ENCODE data around the gene MRPS18A.
A peak's percentile ranks its signal among the peaks of the same experiment; 100 is the strongest.
"Not testable (repeated sequence)": the region's sequence is repeated elsewhere in the genome, so short reads cannot be mapped to it uniquely, and the experiment has no call there.

Gene MRPS18A

GRCh38 chr6:43665376-43665775 is 22.2 kb downstream of the MRPS18A start:
- Histone ChIP-seq H3K9me3 (ENCODE audit: control insufficient read depth in 1 of 2, low read length in 2 of 2) (no peaks in the 10 kb centered on the region), H3K4me3 (ENCODE audit: low read depth in 1 of 2, low read length in 2 of 2) (no peak overlapping the region), H3K27ac (ENCODE audit: low read depth, low read length) (no peak overlapping the region), H3K36me3 (ENCODE audit: control insufficient read depth in 1 of 2, insufficient read depth in 2 of 2, low read length in 2 of 2) (peaks cover 0 to 2% of the 10 kb centered on the region in 2 donors), H3K4me1 (ENCODE audit: control insufficient read depth in 1 of 2, insufficient read depth in 2 of 2, low read length in 2 of 2) (peaks cover 21 to 34% of the 10 kb centered on the region in 2 donors), H3K9ac (ENCODE audit: low read depth in 1 of 2, low read length in 2 of 2) (no peak overlapping the region), H3K27me3 (ENCODE audit: control insufficient read depth in 1 of 2, insufficient read depth in 2 of 2, low read length in 2 of 2) (no peaks in the 10 kb centered on the region)

- H3K4me1 ChIP-seq (ENCODE audit: control insufficient read depth in 1 of 2, insufficient read depth in 2 of 2, low read length in 2 of 2) = peaks cover 11 to 13% of the 10 kb centered on the region in 2 donors
- not testable (repeated sequence) for H3K9me3 ChIP-seq (ENCODE audit: control insufficient read depth in 1 of 2, low read length in 2 of 2); H3K4me3 ChIP-seq (ENCODE audit: low read depth in 1 of 2, low read length in 2 of 2); H3K36me3 ChIP-seq (ENCODE audit: control insufficient read depth in 1 of 2, insufficient read depth in 2 of 2, low read length in 2 of 2); H3K27me3 ChIP-seq (ENCODE audit: control insufficient read depth in 1 of 2, insufficient read depth in 2 of 2, low read length in 2 of 2); H3K9ac ChIP-seq (ENCODE audit: low read depth in 1 of 2, low read length in 2 of 2); H3K27ac ChIP-seq (ENCODE audit: low read depth, low read length)
Observed at GRCh38 chr6:43662948-43663347, 24.6 kb downstream of the MRPS18A start.

- Histone ChIP-seq H3K4me1 (ENCODE audit: control insufficient read depth in 1 of 2, insufficient read depth in 2 of 2, low read length in 2 of 2) (no peaks in the 10 kb centered on the region), H3K9ac (ENCODE audit: low read depth in 1 of 2, low read length in 2 of 2) (no peak overlapping the region), H3K9me3 (ENCODE audit: control insufficient read depth in 1 of 2, low read length in 2 of 2) (no peaks in the 10 kb centered on the region), H3K27me3 (ENCODE audit: control insufficient read depth in 1 of 2, insufficient read depth in 2 of 2, low read length in 2 of 2) (no peaks in the 10 kb centered on the region), H3K4me3 (ENCODE audit: low read depth in 1 of 2, low read length in 2 of 2) (no peak overlapping the region), H3K36me3 (ENCODE audit: control insufficient read depth in 1 of 2, insufficient read depth in 2 of 2, low read length in 2 of 2) (no peaks in the 10 kb centered on the region), H3K27ac (ENCODE audit: low read depth, low read length) (no peak overlapping the region)
Observed at GRCh38 chr6:43658161-43658560, 29.4 kb downstream of the MRPS18A start.

GRCh38 chr6:43657221-43657802 is 30.3 kb downstream of the MRPS18A start:
- no peaks in the 10 kb centered on the region for H3K9me3 ChIP-seq (ENCODE audit: control insufficient read depth in 1 of 2, low read length in 2 of 2)
- H3K27me3 ChIP-seq (ENCODE audit: control insufficient read depth in 1 of 2, insufficient read depth in 2 of 2, low read length in 2 of 2) = no peaks in the 10 kb centered on the region
- no peaks in the 10 kb centered on the region for H3K4me1 ChIP-seq (ENCODE audit: control insufficient read depth in 1 of 2, insufficient read depth in 2 of 2, low read length in 2 of 2)
- no peak overlapping the region for H3K4me3 ChIP-seq (ENCODE audit: low read depth in 1 of 2, low read length in 2 of 2)
- H3K27ac ChIP-seq (ENCODE audit: low read depth, low read length) = no peak overlapping the region
- H3K9ac ChIP-seq (ENCODE audit: low read depth in 1 of 2, low read length in 2 of 2) = no peak overlapping the region
- no peaks in the 10 kb centered on the region for H3K36me3 ChIP-seq (ENCODE audit: control insufficient read depth in 1 of 2, insufficient read depth in 2 of 2, low read length in 2 of 2)

- not testable (repeated sequence) for H3K27me3 ChIP-seq (ENCODE audit: control insufficient read depth in 1 of 2, insufficient read depth in 2 of 2, low read length in 2 of 2); H3K9ac ChIP-seq (ENCODE audit: low read depth in 1 of 2, low read length in 2 of 2); H3K4me1 ChIP-seq (ENCODE audit: control insufficient read depth in 1 of 2, insufficient read depth in 2 of 2, low read length in 2 of 2); H3K9me3 ChIP-seq (ENCODE audit: control insufficient read depth in 1 of 2, low read length in 2 of 2); H3K36me3 ChIP-seq (ENCODE audit: control insufficient read depth in 1 of 2, insufficient read depth in 2 of 2, low read length in 2 of 2); H3K4me3 ChIP-seq (ENCODE audit: low read depth in 1 of 2, low read length in 2 of 2); H3K27ac ChIP-seq (ENCODE audit: low read depth, low read length)
Observed at GRCh38 chr6:43652822-43653221, 34.8 kb downstream of the MRPS18A start.

- Histone ChIP-seq H3K27ac (ENCODE audit: low read depth, low read length) (no peak overlapping the region), H3K4me1 (ENCODE audit: control insufficient read depth in 1 of 2, insufficient read depth in 2 of 2, low read length in 2 of 2) (peaks cover 3 to 4% of the 10 kb centered on the region in 2 donors), H3K4me3 (ENCODE audit: low read depth in 1 of 2, low read length in 2 of 2) (no peak overlapping the region), H3K36me3 (ENCODE audit: control insufficient read depth in 1 of 2, insufficient read depth in 2 of 2, low read length in 2 of 2) (no peaks in the 10 kb centered on the region), H3K9ac (ENCODE audit: low read depth in 1 of 2, low read length in 2 of 2) (no peak overlapping the region), H3K27me3 (ENCODE audit: control insufficient read depth in 1 of 2, insufficient read depth in 2 of 2, low read length in 2 of 2) (no peaks in the 10 kb centered on the region), H3K9me3 (ENCODE audit: control insufficient read depth in 1 of 2, low read length in 2 of 2) (no peaks in the 10 kb centered on the region)
Observed at GRCh38 chr6:43648248-43648647, 39.3 kb downstream of the MRPS18A start.

GRCh38 chr6:43647613-43648012 is 40.0 kb downstream of the MRPS18A start:
- no peak overlapping the region for H3K9ac ChIP-seq (ENCODE audit: low read depth in 1 of 2, low read length in 2 of 2)
- H3K4me1 ChIP-seq (ENCODE audit: control insufficient read depth in 1 of 2, insufficient read depth in 2 of 2, low read length in 2 of 2) = peaks cover 3 to 4% of the 10 kb centered on the region in 2 donors
- H3K36me3 ChIP-seq (ENCODE audit: control insufficient read depth in 1 of 2, insufficient read depth in 2 of 2, low read length in 2 of 2) = peaks cover 0 to 2% of the 10 kb centered on the region in 2 donors
- no peak overlapping the region for H3K27ac ChIP-seq (ENCODE audit: low read depth, low read length)
- no peak overlapping the region for H3K4me3 ChIP-seq (ENCODE audit: low read depth in 1 of 2, low read length in 2 of 2)
- H3K27me3 ChIP-seq (ENCODE audit: control insufficient read depth in 1 of 2, insufficient read depth in 2 of 2, low read length in 2 of 2) = no peaks in the 10 kb centered on the region
- H3K9me3 ChIP-seq (ENCODE audit: control insufficient read depth in 1 of 2, low read length in 2 of 2) = no peaks in the 10 kb centered on the region

GRCh38 chr6:43645613-43645964 is 42.0 kb downstream of the MRPS18A start:
- Histone ChIP-seq H3K36me3 (ENCODE audit: control insufficient read depth in 1 of 2, insufficient read depth in 2 of 2, low read length in 2 of 2) (peaks cover under 1 to 19% of the 10 kb centered on the region in 2 donors), H3K9me3 (ENCODE audit: control insufficient read depth in 1 of 2, low read length in 2 of 2) (no peaks in the 10 kb centered on the region), H3K9ac (ENCODE audit: low read depth in 1 of 2, low read length in 2 of 2) (no peak overlapping the region), H3K27me3 (ENCODE audit: control insufficient read depth in 1 of 2, insufficient read depth in 2 of 2, low read length in 2 of 2) (no peaks in the 10 kb centered on the region), H3K4me1 (ENCODE audit: control insufficient read depth in 1 of 2, insufficient read depth in 2 of 2, low read length in 2 of 2) (peaks cover 5 to 6% of the 10 kb centered on the region in 2 donors), H3K27ac (ENCODE audit: low read depth, low read length) (no peak overlapping the region), H3K4me3 (ENCODE audit: low read depth in 1 of 2, low read length in 2 of 2) (peak overlapping the region; percentile 42 to 65)

- H3K9me3 ChIP-seq (ENCODE audit: control insufficient read depth in 1 of 2, low read length in 2 of 2) = no peaks in the 10 kb centered on the region
- H3K4me3 ChIP-seq (ENCODE audit: low read depth in 1 of 2, low read length in 2 of 2) = peak within 1 kb of the TSS; percentile 51 to 65
- peaks cover 6 to 24% of the 10 kb centered on the region in 2 donors for H3K36me3 ChIP-seq (ENCODE audit: control insufficient read depth in 1 of 2, insufficient read depth in 2 of 2, low read length in 2 of 2)
- H3K9ac ChIP-seq (ENCODE audit: low read depth in 1 of 2, low read length in 2 of 2) = no peak within 1 kb of the TSS
- peaks cover 6 to 10% of the 10 kb centered on the region in 2 donors for H3K4me1 ChIP-seq (ENCODE audit: control insufficient read depth in 1 of 2, insufficient read depth in 2 of 2, low read length in 2 of 2)
- H3K27me3 ChIP-seq (ENCODE audit: control insufficient read depth in 1 of 2, insufficient read depth in 2 of 2, low read length in 2 of 2) = no peaks in the 10 kb centered on the region
- H3K27ac ChIP-seq (ENCODE audit: low read depth, low read length) = no peak within 1 kb of the TSS
Observed at GRCh38 chr6:43644940-43645612, 42.5 kb downstream of the MRPS18A start, which contains the start of gene RSPH9. TSS of gene RSPH9 (plus strand) at chr6:43645036. CDS start at chr6:43645099, 63 bp downstream.

- Histone ChIP-seq H3K9ac (ENCODE audit: low read depth in 1 of 2, low read length in 2 of 2) (no peak overlapping the region), H3K9me3 (ENCODE audit: control insufficient read depth in 1 of 2, low read length in 2 of 2) (no peaks in the 10 kb centered on the region), H3K4me3 (ENCODE audit: low read depth in 1 of 2, low read length in 2 of 2) (no peak overlapping the region), H3K36me3 (ENCODE audit: control insufficient read depth in 1 of 2, insufficient read depth in 2 of 2, low read length in 2 of 2) (peaks cover 11 to 32% of the 10 kb centered on the region in 2 donors), H3K4me1 (ENCODE audit: control insufficient read depth in 1 of 2, insufficient read depth in 2 of 2, low read length in 2 of 2) (peaks cover 19 to 28% of the 10 kb centered on the region in 2 donors), H3K27ac (ENCODE audit: low read depth, low read length) (no peak overlapping the region), H3K27me3 (ENCODE audit: control insufficient read depth in 1 of 2, insufficient read depth in 2 of 2, low read length in 2 of 2) (no peaks in the 10 kb centered on the region)
Observed at GRCh38 chr6:43639984-43640800, 47.4 kb downstream of the MRPS18A start.

Measured in duodenal mucosa (tissue), 2 donors.